CD1c-positive myeloid dendritic cell (primary cell): Measurements from ENCODE around the gene ASTE1.
"Not testable (repeated sequence)": the region's sequence is repeated elsewhere in the genome, so short reads cannot be mapped to it uniquely, and the experiment has no call there.

Experiments
- DNase-seq: peaks from one replicate; pipeline ENCODE4 v3.0.0-alpha.2; 2016; ENCODE audit errors: extremely low spot score

The ASTE1 gene

GRCh38 chr3:131026321-131027151 is at the start of gene ASTE1, which contains the start of gene NEK11:
Gene ASTE1, minus strand, starts transcription at chr3:131026825. Its CDS starts 1,519 bp downstream, at chr3:131025306.
Gene NEK11, plus strand, starts transcription at chr3:131026877. Its CDS starts 2,832 bp downstream, at chr3:131029709.
- DNase-seq, result peak; percentile 95

DNA sequence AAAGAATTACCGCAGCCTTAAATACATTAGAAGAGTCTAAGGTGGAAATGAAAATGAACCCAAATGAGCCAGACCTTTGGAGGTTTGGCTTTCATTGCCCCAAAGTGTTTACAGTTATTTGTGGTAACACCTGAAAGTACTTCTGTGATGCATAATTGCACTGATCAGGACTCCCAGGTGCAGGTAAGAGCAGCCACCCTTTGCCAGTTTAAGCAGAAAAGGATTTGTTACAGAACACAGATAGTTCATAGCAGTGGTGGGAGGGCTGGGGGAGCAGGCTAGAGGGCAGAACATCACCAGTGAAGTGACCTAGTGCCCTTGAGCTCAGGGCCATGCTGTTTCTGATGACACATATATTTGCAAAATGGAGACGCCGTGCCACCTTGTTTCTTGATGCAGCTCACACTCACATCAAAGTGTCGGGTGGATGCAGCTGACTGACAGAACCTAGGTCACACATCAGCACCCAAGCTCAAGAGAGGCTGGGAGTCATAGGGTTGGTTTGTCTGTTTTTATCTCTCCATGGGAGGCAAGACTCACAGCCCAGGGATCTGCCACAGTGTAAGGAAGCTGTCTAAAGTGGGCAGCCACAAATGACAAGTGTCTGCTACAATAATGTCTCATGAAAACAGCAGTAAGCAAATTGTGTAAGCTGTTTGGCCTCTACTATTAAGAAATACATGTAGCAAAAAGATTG is 49.2 kb upstream of the ASTE1 start:
- no peak for DNase-seq

DNA sequence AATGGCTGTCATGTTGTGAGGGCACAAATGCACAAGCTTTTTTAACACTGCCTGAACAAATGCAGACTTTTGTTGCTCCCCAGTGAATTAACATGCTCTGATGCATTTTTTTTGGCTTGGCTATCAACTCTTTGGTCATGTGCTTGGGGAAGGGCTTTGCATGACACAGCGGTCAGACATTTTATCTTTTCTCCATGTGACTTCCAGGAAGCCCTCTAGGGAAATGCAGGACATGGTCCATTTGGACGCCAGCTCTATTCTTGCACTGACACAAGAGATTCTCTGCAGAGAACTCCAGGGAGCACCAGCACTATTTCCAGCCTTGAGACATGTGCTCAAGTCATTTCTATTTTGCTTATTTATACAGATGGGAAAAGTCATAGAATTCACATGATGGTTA is 46.2 kb upstream of the ASTE1 start:
- DNase-seq, result no peak

DNA sequence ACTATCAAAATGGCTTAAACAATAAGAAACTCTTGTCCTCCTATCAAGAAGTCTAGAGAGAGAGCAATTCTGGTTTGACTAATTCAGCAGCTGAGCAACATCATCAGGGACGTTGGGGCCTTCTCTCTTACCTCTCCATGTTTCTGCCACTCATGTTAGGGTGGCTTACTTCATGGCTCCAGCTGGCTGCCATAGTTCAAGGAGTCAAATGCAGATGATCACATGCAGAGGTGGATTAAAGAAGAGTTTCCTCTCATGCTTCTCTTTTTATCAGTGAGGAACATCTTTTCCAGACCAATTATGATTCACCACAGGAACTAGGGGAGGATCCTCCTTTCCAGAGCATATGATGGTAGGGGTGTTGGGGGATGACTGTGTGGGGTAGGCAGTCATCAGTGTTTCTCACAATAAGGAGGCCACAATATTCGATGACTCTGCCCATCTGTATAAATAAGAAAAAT is 45.5 kb upstream of the ASTE1 start:
- DNase-seq, result peak; percentile 70

DNA sequence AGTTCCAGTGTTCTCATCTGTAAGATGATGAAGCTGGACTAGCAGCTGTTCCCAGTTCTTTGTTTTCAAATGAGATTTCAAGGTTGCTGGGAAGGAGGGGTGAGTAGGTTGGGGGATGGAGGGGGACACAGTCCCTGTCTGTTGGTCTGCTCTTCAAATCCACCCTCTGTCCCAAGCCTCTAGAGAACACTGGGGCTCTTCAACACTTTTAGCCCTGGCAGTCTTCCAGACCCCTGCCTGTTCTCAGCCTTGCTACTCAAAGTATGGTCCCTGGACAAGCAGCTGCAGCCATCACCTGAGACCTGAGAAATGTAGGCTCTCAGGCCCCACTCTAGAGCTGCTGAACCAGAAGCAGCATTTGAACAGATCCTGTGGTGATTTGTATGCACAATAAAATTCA is 41.4 kb upstream of the ASTE1 start:
- no peak for DNase-seq

DNA sequence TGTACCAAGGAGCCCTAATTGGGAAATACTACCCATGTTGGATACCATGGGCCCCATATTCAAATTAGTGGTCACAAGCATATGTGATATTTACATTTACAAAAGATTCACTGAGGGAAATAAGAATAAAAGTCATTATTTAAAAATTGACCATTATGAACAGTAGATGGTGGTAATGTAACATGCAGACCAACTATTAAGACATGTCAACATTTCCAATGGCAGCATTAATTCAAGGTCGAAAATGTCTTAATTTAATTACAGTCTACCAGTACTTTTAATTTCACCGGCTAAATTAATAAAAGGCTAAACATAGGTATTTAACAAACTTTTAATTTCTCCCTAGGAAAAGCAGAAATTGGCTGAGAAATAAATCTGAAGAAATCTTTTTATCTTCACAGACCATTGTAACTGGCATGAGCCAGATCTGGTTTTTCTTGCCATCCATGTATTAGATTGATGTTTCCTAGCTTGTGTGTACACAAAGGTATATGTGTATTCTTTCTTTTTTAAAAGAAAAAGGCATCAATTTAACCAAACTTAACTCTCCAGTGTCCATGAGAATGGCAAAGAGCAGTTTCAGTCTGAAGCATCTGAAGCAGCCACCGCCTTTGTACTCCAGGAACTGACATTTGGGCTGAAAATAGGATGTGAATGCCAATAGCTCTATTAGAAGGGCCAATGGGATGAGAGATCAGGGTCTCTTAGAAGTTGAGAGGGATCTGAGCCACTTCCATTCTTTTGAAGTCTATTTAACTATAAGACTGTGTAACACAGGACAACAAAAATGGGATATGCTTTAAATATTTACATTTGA is 26.6 kb upstream of the ASTE1 start:
- DNase-seq, result no peak

- no peak for DNase-seq
These were observed 23.4 kb upstream of the ASTE1 start for GRCh38 chr3:131050001-131050400.

- no peak for DNase-seq
These were observed 21.4 kb upstream of the ASTE1 start for GRCh38 chr3:131048030-131048429.

DNA sequence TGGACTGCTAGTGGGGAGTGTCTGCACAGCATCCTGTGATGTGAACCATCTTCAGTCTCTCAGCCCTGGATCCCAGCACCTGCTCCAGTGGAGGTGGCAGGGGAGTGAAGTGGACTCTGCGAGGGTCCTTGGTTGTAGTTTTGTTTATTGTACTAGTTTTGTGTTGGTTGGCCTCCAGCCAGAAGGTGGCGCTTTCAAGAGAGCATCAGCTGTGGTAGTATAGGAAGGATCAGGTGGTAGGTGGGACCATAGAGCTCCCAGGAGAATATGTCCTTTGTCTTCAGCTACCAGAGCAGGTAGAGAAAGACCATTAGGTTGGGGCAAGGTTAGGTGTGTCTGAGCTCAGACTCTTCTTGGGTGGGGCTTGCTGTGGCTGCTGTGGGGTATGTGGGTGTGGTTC is 21.0 kb upstream of the ASTE1 start:
- DNase-seq, result no peak

DNA sequence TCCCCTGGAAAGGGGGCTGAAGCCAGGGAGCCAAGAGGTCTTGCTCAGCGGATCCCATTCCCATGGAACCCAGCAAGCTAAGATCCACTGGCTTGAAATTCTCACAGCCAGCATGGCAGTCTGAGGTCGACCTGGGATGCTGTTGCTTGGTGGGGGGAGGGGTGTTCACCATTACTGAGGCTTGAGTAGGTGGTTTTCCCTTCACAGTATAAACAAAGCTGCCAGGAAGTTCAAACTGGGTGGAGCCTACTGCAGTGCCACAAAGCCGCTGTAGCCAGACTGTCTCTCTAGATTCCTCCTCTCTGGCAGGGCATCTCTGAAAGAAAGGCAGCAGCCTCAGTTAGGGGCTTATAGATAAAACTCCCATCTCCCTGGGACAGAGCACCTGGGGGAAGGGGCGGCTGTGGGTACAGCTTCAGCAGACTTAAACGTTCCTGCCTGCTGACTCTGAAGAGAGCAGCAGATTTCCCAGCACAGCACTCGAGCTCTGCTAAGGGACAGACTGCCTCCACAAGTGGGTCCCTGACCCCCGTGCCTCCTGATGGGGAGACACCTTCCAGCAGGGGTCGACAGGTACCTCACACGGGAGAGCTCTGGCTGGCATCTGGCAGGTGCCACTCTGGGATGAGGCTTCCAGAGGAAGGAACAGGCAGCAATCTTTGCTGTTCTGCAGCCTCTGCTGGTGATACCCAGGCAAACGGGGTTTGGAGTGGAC is 15.8 kb upstream of the ASTE1 start:
- DNase-seq, result not testable (repeated sequence)

GRCh38 chr3:131038326-131038725 is 11.7 kb upstream of the ASTE1 start:
- no peak for DNase-seq

GRCh38 chr3:131036986-131037385 is 10.4 kb upstream of the ASTE1 start:
- no peak for DNase-seq

DNA sequence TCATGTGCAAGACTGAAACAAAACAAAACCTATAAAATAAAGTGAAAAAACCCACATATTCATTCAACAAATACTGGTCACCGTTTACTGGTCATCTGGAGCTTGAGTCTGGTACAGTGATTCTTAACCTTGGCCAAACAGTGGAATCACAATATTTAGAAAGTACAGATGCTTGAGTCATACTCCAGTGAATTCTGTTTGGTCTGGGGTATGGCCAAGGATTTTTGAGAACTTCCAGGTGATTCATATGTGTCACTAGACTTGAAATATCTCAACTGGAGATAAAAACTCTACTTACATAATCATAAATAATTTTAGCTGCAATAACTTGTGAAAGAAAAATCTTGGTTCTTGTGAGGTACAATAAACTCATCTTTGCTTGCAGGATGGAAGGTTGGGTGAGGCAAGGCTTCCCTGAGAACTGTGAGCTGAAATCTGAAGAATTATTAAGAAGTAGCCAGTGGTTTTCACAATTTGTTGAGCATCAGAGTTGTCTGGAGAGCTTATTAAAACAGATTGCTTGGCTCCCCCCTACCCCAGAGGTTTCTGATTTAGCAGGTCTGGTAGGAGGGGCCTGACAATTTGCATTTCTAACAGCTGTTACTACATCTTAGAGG is 9.7 kb upstream of the ASTE1 start:
- no peak for DNase-seq

DNA sequence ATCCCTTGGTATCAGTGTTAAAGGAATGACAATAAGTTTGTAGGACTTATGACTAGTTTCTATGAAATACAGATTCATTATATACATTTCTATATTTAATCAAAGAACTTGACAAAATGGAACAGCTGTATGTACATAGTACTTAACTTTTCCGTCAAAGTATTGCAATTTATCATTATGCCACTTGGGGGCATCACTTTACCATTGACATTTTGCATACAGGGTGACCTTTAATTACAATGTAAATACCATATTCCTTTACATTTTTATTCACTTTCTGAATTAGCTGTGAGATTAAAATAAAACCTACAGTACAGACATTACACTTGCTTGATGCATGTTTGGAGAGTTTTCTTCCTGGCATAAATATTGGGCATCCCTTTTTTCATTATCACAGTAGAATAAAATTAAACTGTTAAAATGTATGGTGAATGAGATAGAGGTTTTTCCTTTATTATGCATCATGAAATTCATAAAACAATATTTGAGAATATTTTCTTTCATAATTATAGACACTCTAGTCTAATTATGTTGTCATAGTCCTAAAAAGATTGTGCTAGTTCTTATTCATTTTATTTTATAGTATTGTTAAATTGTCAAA is 7.0 kb upstream of the ASTE1 start:
- DNase-seq, result peak; percentile 75

DNA sequence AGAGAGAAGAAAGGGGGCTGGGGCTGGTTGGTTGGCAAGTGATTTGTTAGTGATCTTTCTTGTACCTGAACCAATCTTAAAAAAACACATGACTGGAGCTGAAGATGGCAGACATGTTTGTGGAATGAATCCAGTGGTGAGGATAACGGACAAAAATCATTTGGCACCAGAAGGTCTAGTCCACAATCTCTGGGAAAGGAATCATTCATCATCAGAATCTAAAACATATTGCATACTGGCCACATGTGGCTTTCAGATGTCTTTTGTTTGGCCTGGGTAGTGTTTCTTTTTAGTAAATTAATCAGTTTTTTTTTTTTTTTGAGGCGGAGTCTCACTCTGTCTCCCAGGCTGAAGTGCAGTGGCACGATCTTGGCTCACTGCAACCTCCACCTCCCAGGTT is 5.0 kb upstream of the ASTE1 start:
- DNase-seq, result no peak

- DNase-seq, result no peak
These were observed 2.2 kb upstream of the ASTE1 start for GRCh38 chr3:131028844-131029243.

DNA sequence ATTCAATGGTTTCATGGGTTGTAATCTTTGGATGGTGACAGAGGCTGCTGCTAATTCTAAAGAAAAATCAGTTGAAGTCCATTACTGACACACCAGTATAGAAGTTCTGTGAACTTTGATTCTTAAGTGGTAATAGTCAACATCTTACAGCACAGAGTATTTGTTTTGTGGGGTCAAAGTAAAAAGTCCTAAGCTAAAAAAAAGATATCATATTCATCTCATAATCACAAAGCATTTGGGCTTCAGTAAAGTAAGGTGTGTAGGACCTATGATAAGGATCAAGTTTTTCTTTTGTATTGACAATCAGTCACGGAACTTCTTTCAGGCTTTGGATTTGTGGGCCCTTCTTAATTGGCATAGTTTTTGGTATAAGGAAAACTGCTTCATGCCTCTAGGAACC is 1.1 kb downstream of the ASTE1 start:
- DNase-seq, result no peak

GRCh38 chr3:131020122-131020693 is 6.4 kb downstream of the ASTE1 start:
- peak; percentile 61 for DNase-seq

- no peak for DNase-seq
These were observed 7.7 kb downstream of the ASTE1 start for GRCh38 chr3:131018970-131019369.

- DNase-seq, result no peak
These were observed 16.9 kb downstream of the ASTE1 start for GRCh38 chr3:131009698-131010097.
